Motor neuron (in vitro differentiated cells): ENCODE measurements around the gene NEMF. TPM values are rescaled to one million over a fixed set of nuclear protein-coding genes. Genes with fewer than 3 reads are reported as not detected.
"Not testable (repeated sequence)": the region's sequence is repeated elsewhere in the genome, so short reads cannot be mapped to it uniquely, and the experiment has no call there.

Experiments used
- ATAC-seq, 8 experiments: fragments of 200-7000 bp; cut with Tn5 transposase; replicated peaks in 6 of 8; 2 replicates each; pipeline ENCODE4 v1.8.0; 2021; ENCODE audit warnings: mild to moderate bottlenecking in 8 of 8, moderate library complexity in 8 of 8
- H3K27ac ChIP-seq, 2 donors: fragments of 250-450 bp; sonication (Bioruptor Pico); 2 replicates each; pipeline ENCODE4 v1.9.0; 2021; ENCODE audit warnings: antibody characterized with exemption in 2 of 2, mild to moderate bottlenecking in 2 of 2, moderate library complexity in 1 of 2
- H3K4me1 ChIP-seq, 2 donors: fragments of 250-450 bp; sonication (Bioruptor Pico); replicated peaks in 1 of 2; 2 replicates each; pipeline ENCODE4 v1.6.1; 2021; ENCODE audit warnings: antibody characterized with exemption in 2 of 2, mild to moderate bottlenecking in 2 of 2, moderate library complexity in 1 of 2
- H3K4me3 ChIP-seq, 5 donors: fragments of 250-450 bp; sonication (Bioruptor Pico); 2 replicates each; pipeline ENCODE4 v1.9.0; 2021; ENCODE audit warnings: antibody characterized with exemption in 5 of 5, mild to moderate bottlenecking in 5 of 5, moderate library complexity in 4 of 5
- WGBS, 10 experiments: fragments of 450-650 bp; shearing (Covaris generic); methylation state at CpG; one replicate each; pipeline ENCODE4 v1.0.0; 2022; 5-methylcytosine and 5-hydroxymethylcytosine counted together
- in situ Hi-C, 9 experiments: fragments of 400-800 bp; cut with MboI; loops; one replicate each; pipeline ENCODE4 v1.15.0; 2021; ENCODE audit warnings: low sequenced_read_pairs in 9 of 9, low pct_unique_long_range_greater_than_20kb in 2 of 9; ENCODE audit not compliant: unreplicated experiment in 9 of 9
- total RNA-seq, 8 experiments: library from RNA; unstranded; fragments of 300-600 nt; gene quantifications; 2 replicates each; pipeline versions ENCODE4 v1.2.3 to v1.2.4, GENCODE V29; 2022

Gene NEMF
- total RNA-seq, 8 experiments from 2014 or later, result 49.3 to 120 (median 69.2) TPM

DNA sequence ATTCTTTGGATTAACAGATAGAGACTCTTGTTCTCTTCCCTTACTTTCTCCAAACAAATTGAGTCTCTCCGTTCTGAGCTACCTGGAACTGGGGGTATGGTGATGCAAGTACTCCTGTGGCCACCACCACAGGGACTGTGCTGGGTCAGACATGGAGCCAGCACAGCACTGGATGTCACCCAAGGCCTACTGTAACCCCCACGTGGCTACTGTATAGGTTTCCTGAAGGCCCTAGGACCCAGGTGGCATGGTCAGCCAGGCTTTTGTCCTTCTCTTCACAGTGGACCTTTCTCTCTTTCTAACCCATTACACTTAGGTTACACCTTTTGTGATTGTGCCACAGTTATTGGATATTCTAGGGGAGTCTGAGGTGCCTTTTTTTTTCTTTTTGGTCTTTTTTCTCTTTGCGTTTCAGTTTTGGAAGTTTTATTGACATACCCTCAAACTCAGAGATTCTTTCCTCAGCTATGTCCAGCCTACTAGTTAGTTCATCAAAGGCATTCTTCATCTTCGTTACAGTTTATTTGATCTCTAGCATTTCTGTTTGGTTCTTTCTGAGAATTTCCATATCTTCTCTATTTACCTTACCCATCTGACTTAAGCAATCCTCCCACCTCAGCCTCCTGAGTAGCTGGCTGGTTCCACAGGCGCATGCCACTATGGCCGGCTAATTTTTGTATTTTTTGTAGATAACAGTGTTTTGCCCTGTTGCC is 90.6 kb downstream of the NEMF start:
- WGBS, 10 experiments, result 63 to 100% (median 95%) methylated on average over 1 to 6 of the region's 6 CpGs
- Histone ChIP-seq H3K4me1 (peaks cover 3 to 5% of the 10 kb centered on the region in 2 donors), H3K4me3 (no peak overlapping the region), H3K27ac (no peak overlapping the region)
- ATAC-seq, result no peak
- in situ Hi-C loops, result loop anchor here in 3 of 9 experiments (10.0 to 25.0 kb wide), 2 partner anchors 125 to 127 kb away; partner anchors contain the start of gene DNAAF2 (in 3 of the 3)

DNA sequence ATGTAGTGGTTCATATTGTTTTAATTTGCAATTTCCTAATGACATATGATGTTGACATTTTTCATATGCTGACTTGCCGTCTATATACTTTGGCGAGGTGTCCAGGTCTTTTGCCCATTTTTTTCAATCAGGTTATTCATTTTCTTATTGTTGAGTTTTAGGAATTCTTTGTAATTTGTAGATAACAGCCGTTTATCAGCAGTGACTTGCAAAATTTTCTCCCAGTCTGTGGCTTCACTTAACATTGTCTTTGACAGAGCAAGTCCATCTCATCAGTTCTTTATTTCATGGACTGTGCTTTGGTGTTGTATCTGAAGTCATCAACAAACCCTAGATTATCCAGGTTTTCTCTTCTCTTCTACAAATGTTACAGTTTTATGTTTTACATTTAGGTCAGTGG is 97.2 kb downstream of the NEMF start:
- in situ Hi-C loops, result loop anchor here in 1 of 9 experiments (25.0 kb wide), 1 partner anchor 118 kb away; the partner anchor contains the start of gene DNAAF2
- H3K4me3 ChIP-seq, result no peak overlapping the region
- WGBS, 10 experiments, result 42 to 100% (median 81%) methylated on average over 1 to 3 of the region's 3 CpGs
- no peak overlapping the region for H3K27ac ChIP-seq
- no peak for ATAC-seq
- no peaks in the 10 kb centered on the region for H3K4me1 ChIP-seq

DNA sequence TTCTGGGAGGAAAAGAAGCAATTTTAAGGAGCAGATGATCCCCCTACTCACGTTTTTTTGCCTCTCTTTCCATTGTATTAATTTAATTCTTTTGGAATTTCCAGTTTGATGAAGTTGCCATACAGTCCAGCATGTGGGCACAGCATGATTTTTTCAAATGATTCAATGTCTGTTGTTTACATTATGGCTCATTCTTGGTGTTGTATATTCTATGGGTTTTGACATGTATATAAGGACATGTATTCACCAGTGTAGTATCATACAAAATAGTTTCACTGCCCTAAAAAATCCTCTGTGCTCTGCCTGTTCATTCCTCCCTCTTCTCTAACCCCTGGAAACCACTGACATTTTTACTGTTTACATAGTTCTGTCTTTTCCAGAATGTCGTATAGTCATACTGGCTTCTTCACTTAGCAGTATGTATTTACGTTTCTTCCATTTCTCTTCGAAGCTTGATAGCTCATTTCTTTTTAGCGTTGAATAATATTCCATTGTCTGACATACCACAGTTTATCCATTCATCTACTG is 98.0 kb downstream of the NEMF start:
- WGBS, 10 experiments, result 68 to 100% (median 78%) methylated on average over 1 to 5 of the region's 5 CpGs
- no peak overlapping the region for H3K27ac ChIP-seq
- in situ Hi-C loops, result loop anchor here in 1 of 9 experiments (25.0 kb wide), 1 partner anchor 117 kb away; the partner anchor contains the start of gene DNAAF2
- H3K4me1 ChIP-seq, result no peaks in the 10 kb centered on the region
- H3K4me3 ChIP-seq, result no peak overlapping the region
- no peak for ATAC-seq

DNA sequence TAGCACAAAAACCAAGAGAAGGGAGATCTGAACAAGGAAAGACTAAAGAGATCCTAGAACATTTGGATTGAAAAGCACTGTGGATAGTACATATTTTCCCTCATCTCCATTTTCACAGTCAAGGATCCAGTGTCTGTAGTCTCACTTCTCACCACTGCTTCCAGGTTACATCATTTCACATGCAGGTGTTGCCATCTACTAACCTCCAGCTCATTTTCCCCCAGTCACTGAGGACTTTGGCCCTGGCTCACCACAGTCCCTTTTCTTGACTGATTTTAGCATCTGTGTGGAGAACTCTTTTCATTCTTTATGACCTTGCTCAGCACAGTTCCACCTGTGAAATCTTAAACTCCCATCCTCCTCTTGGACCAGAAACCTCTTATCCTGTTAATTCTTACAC is 106.1 kb downstream of the NEMF start:
- ATAC-seq, H3K4me1 ChIP-seq, H3K27ac ChIP-seq, in situ Hi-C loops, H3K4me3 ChIP-seq: not testable (repeated sequence)

DNA sequence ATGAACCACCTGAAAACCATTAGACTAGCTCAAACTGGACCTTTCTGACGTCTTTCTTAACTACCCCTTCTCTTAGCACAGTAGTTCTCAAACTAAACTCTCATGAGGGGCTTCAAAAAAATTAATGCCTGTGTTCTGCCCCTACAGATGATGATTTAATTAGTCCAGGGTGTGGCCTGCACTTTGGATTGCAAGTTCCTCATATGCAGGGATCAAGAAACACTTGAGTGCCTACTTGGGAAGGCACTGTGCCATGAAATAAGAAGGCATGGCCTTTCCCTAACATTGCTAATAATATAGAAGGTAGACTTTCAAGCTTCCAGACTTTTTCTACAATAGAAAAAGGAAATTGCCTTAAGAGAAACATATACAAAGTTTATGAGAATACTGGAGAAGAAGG is 107.4 kb downstream of the NEMF start:
- Histone ChIP-seq H3K4me1 (no peaks in the 10 kb centered on the region), H3K27ac (no peak overlapping the region), H3K4me3 (no peak overlapping the region)
- WGBS, 10 experiments, result 20 to 80% (median 60%) methylated on average over 1 of the region's 1 CpG; no CpG with 5 or more reads in 3 of the 10 experiments
- in situ Hi-C loops, result no loop called here
- no peak for ATAC-seq

DNA sequence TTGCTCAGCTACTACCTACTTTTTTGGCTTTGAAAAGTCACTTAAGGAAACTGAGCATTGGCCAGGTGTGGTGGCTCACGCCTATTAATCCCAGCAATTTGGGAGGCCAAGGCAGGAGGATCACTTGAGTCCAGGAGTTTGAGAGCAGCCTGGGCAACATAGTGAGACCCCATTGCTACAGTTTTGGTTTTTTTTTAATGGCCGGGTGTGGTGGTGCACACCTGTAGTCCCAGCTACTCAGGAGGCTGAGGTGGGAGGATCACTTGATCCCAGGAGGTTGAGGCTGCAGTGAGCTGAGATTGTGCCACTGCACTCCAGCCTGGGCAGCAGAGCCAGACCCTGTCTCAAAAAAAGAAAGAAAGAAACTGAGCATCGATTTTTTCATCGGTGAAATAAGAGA is 116.9 kb downstream of the NEMF start:
- 69 to 100% (median 94%) methylated on average over 1 to 3 of the region's 4 CpGs; no CpG with 5 or more reads in 1 of the 10 experiments for WGBS, 10 experiments
- ATAC-seq, H3K4me1 ChIP-seq, in situ Hi-C loops, H3K4me3 ChIP-seq, H3K27ac ChIP-seq: not testable (repeated sequence)

DNA sequence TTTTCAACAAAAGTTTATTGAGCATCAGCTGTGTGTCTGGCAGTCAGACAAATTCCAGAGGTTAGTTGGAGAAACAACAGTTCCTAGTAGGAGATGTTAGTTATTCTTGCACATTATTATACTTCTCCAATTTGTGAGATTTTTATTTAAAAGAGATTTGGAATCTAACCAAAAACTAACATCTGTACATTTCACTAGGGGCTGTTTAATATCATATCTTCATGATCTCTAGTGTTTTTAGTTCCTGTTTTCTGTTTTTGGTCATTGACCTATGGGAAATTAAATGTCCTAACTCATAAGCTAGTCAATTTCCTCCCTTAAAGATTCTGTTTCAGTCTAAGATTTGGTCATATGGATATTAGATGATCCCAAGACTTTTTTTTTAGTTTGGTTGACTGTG is 118.8 kb downstream of the NEMF start:
- Histone ChIP-seq H3K27ac (no peak overlapping the region), H3K4me1 (no peaks in the 10 kb centered on the region), H3K4me3 (no peak overlapping the region)
- in situ Hi-C loops, result no loop called here
- ATAC-seq, result no peak

DNA sequence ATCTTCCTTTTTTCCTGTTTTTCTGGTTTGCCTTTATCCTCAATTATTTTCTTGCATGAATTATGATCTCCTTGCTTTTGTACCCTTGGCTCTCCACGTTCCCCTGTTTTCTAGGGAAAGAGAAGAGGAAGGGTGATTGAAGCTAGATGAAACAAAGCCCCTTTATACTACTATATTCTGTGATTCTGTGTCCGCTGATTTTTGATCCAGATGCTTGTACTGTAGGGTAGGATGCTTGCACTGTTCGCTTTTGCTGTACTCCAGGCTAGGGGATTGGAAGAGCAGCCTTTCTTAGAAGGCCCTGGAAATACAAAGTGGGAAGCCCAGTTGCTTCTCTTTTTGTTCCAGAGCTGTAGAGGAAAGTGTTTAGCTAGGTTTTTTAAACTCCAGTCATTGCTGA is 119.7 kb downstream of the NEMF start:
- in situ Hi-C loops, result no loop called here
- no peak overlapping the region for H3K27ac ChIP-seq
- WGBS, 10 experiments, result 67 to 95% (median 83%) methylated on average over 1 to 3 of the region's 3 CpGs; no CpG with 5 or more reads in 2 of the 10 experiments
- no peak overlapping the region for H3K4me3 ChIP-seq
- H3K4me1 ChIP-seq, result no peaks in the 10 kb centered on the region
- ATAC-seq, result no peak

Other genes starting within 250 kb of the NEMF start
- 100 to 1,000 TPM; 184 to 452 (median 222) TPM for gene RPL36AL, start 232.2 kb downstream of the NEMF start, total RNA-seq
- gene MGAT2, start 232.0 kb downstream of the NEMF start, total RNA-seq, result 10 to 100 TPM; 14.9 to 49.4 (median 25.4) TPM
- 10 to 100 TPM in 7 of 8 experiments, 1 to 10 TPM in 1; 9.8 to 20.5 (median 13.3) TPM for gene DNAAF2, start 217.5 kb downstream of the NEMF start, total RNA-seq
- gene POLE2, start 164.6 kb downstream of the NEMF start, total RNA-seq, result 10 to 100 TPM in 3 of 8 experiments, 1 to 10 TPM in 4, not detected in 1; 2.3 to 18.3 (median 4.6) TPM
- gene KLHDC1, start 159.7 kb downstream of the NEMF start, total RNA-seq, result 1 to 10 TPM; 1.3 to 3.2 (median 2.8) TPM
- gene KLHDC2, start 84.6 kb downstream of the NEMF start, total RNA-seq, result 10 to 100 TPM; 38.4 to 73.2 (median 59.0) TPM
- 10 to 100 TPM; 12.5 to 48.9 (median 29.2) TPM for gene ARF6, start 40.3 kb upstream of the NEMF start, total RNA-seq